Measurements from ENCODE around the gene IL12A.

GRCh38 chr3:159989973-159990846 lies 1.6 kb downstream of the IL12A start:
- TF ChIP-seq POLR2A (IDR thresholded peaks at IDR 0.05; ENCODE audit: low read depth, low read length): no peak
- no peak for TF ChIP-seq TAF1 (IDR thresholded peaks at IDR 0.05; ENCODE audit: low read depth, low read length)
- no peak for TF ChIP-seq POLR2AphosphoS5 (IDR thresholded peaks at IDR 0.05; ENCODE audit: low read depth, low read length)
- no peak for TF ChIP-seq POU2F2 (IDR thresholded peaks at IDR 0.05; ENCODE audit: low read depth, low read length)
- TF ChIP-seq SPI1 (IDR thresholded peaks at IDR 0.05; ENCODE audit: low read depth, low read length): no peak

Measured in GM12891 (cell line).